AG04450 (cell line): ENCODE data around the gene DGKI. TPM values are rescaled to one million over a fixed set of nuclear protein-coding genes. Genes with fewer than 3 reads are reported as not detected.
"Not testable (repeated sequence)": the region's sequence is repeated elsewhere in the genome, so short reads cannot be mapped to it uniquely, and the experiment has no call there.

Source experiments
- CTCF ChIA-PET: fragments of 300-600, 350-600 bp; formaldehyde crosslinking; extraction: SDS; loops from one replicate; lab custom pipeline; 2022; ENCODE audit warnings: antibody characterized with exemption, inconsistent platforms; lab: Charles Lee
- POLR2A ChIA-PET: fragments of 350-600 bp; formaldehyde crosslinking; extraction: SDS; loops from one replicate; lab custom pipeline; 2021; ENCODE audit warnings: antibody characterized with exemption, inconsistent platforms; lab: Yijun Ruan, JAX
- DNase-seq: peaks from one replicate; pipeline ENCODE4 v3.0.0-alpha.2; 2011; ENCODE audit warnings: low read depth, low spot score
- H3K27ac ChIP-seq: one replicate; pipeline ENCODE4 v1.5.1; 2012; ENCODE audit warnings: low read depth, low read length, control low read depth
- H3K27me3 ChIP-seq: one replicate; pipeline ENCODE4 v1.6.0; 2012; ENCODE audit warnings: low read length; ENCODE audit not compliant: control insufficient read depth, insufficient read depth
- H3K4me3 ChIP-seq: 2 replicates; pipeline ENCODE4 v1.5.1; 2011; ENCODE audit warnings: mild to moderate bottlenecking, low read depth, low read length, control low read depth
- H3K9me3 ChIP-seq: 2 replicates; pipeline ENCODE4 v1.5.1; 2012; ENCODE audit warnings: low read length; ENCODE audit not compliant: control insufficient read depth, insufficient read depth
- CTCF ChIP-seq: IDR thresholded peaks from 2 replicates; pipeline ENCODE4 v1.5.1; 2011; ENCODE audit warnings: low read depth, low read length, control low read depth, inconsistent platforms
- polyA plus RNA-seq: library from polyadenylated mRNA; depleted of rRNA; stranded (reverse); fragments of >200 nt; gene quantifications from 2 replicates; pipeline ENCODE4 v1.2.3, GENCODE V29; 2011

DGKI gene
- polyA plus RNA-seq, 1 experiment = 3.1 TPM

- POLR2A ChIA-PET = interaction anchor here (0.6 to 1.5 kb wide), 2 partner anchors 99 to 138 kb away, joined by 6 to 24 read pairs; no protein-coding TSS in a partner anchor
- peak; percentile 67 for TF ChIP-seq CTCF
- Histone ChIP-seq H3K27ac (peak overlapping the region; percentile 88), H3K9me3 (no peaks in the 10 kb centered on the region), H3K27me3 (no peaks in the 10 kb centered on the region), H3K4me3 (peak overlapping the region; percentile 22)
- CTCF ChIA-PET = interaction anchor here (0.6 to 2.8 kb wide), 43 partner anchors 9 to 769 kb away, joined by 3 to 52 read pairs (median 4); no protein-coding TSS in a partner anchor
- peak; percentile 29 for DNase-seq
Measured at GRCh38 chr7:137454246-137454724, 392.5 kb downstream of the DGKI start.

- H3K27ac ChIP-seq = no peak overlapping the region
- H3K27me3 ChIP-seq = no peaks in the 10 kb centered on the region
- no peak overlapping the region for H3K4me3 ChIP-seq
- H3K9me3 ChIP-seq = no peaks in the 10 kb centered on the region
- no peak for TF ChIP-seq CTCF
- POLR2A ChIA-PET = no interaction called here
- no peak for DNase-seq
- CTCF ChIA-PET = interaction anchor here (1.6 to 4.0 kb wide), 5 partner anchors 127 to 578 kb away, joined by 5 to 52 read pairs (median 14); no protein-coding TSS in a partner anchor
Measured at GRCh38 chr7:137453356-137453755, 393.4 kb downstream of the DGKI start.

DNA sequence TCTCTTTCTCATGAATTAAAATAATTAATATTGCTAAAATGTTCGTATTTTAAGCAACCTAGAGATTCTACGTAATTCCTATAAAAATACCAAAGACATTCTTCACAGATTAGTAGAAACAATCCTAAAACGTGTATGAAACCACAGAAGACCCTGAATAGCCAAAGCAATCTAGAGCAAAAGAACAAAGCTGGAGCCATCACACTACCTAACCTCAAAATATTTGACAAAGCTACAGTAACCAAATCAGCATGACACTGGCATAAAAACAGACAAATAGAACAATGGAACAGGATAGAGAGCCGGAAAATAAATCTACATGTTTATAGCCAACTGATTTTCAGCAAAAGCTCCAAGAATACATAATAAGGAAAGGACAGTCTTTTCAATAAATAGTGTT, 397.8 kb downstream of the DGKI start:
- Histone ChIP-seq H3K27ac (no peak overlapping the region), H3K4me3 (no peak overlapping the region), H3K27me3 (no peaks in the 10 kb centered on the region), H3K9me3 (no peaks in the 10 kb centered on the region)
- CTCF ChIA-PET = interaction anchor here (0.9 to 1.2 kb wide), 3 partner anchors 9 to 575 kb away, joined by 3 to 4 read pairs (median 3); no protein-coding TSS in a partner anchor
- DNase-seq = no peak
- TF ChIP-seq CTCF = no peak
- POLR2A ChIA-PET = no interaction called here

DNA sequence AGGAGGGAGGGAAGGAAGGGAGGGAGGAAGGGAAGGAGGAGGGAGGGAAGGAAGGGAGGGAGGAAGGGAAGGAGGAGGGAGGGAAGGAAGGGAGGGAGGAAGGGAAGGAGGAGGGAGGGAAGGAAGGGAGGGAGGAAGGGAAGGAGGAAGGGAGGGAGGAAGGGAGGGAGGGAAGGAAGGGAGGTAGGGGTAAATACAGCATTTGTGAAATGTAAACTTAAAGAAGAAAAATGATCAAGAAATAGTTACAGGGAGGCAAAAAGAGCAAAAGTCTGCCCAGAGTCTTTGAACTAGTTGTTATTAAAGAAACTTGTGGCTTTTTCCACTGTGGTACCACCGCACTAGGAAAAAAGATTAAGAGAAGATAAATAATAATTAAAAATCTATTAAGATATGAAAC, 398.2 kb downstream of the DGKI start:
- H3K27me3 ChIP-seq, CTCF ChIA-PET, H3K4me3 ChIP-seq, H3K27ac ChIP-seq, POLR2A ChIA-PET, DNase-seq, H3K9me3 ChIP-seq: not testable (repeated sequence)

- CTCF ChIA-PET = interaction anchor here (1.0 to 1.4 kb wide), 3 partner anchors 9 to 276 kb away, joined by 3 read pairs; no protein-coding TSS in a partner anchor
- TF ChIP-seq CTCF = no peak
- no peak for DNase-seq
- H3K9me3 ChIP-seq = no peaks in the 10 kb centered on the region
- H3K4me3 ChIP-seq = no peak overlapping the region
- H3K27me3 ChIP-seq = no peaks in the 10 kb centered on the region
- H3K27ac ChIP-seq = no peak overlapping the region
- POLR2A ChIA-PET = no interaction called here
Measured at GRCh38 chr7:137446025-137446424, 400.7 kb downstream of the DGKI start.
